ENCODE data around the gene MRPS24.

Gene MRPS24

GRCh38 chr7:43891069-43891955 is 22.0 kb upstream of the MRPS24 start:
- H3K27me3 ChIP-seq: no peaks in the 10 kb centered on the region
- no peaks in the 10 kb centered on the region for H3K9me3 ChIP-seq
- no peak overlapping the region for H3K27ac ChIP-seq
- intact Hi-C loops (cut with DNase I; ENCODE audit: low total_unique reads): no loop called here
- TF ChIP-seq CTCF (IDR thresholded peaks at IDR 0.05): no peak
- H3K4me3 ChIP-seq: no peak overlapping the region
- H3K36me3 ChIP-seq: peaks cover 3 to 9% (median 7%) of the 10 kb centered on the region in 3 donors
- DNase-seq: no peak
- peaks cover 0 to 30% (median 4%) of the 10 kb centered on the region in 4 donors for H3K4me1 ChIP-seq

GRCh38 chr7:43890468-43890867 is 21.2 kb upstream of the MRPS24 start:
- no peaks in the 10 kb centered on the region for H3K9me3 ChIP-seq

GRCh38 chr7:43888993-43889945 is 20.0 kb upstream of the MRPS24 start:
- H3K36me3 ChIP-seq: peaks cover 19 to 29% (median 22%) of the 10 kb centered on the region in 3 donors
- TF ChIP-seq CTCF (IDR thresholded peaks at IDR 0.05): no peak
- no peaks in the 10 kb centered on the region for H3K27me3 ChIP-seq
- DNase-seq: no peak
- H3K27ac ChIP-seq: no peak overlapping the region
- no peak overlapping the region for H3K4me3 ChIP-seq
- H3K4me1 ChIP-seq: peaks cover 0 to 30% (median 4%) of the 10 kb centered on the region in 4 donors
- no peaks in the 10 kb centered on the region for H3K9me3 ChIP-seq
- intact Hi-C loops (cut with DNase I; ENCODE audit: low total_unique reads): no loop called here

More at GRCh38 chr7:43890468-43890867, 21.2 kb upstream of the MRPS24 start:
- Histone ChIP-seq H3K4me3 (no peak overlapping the region), H3K36me3 (peaks cover 12 to 17% (median 16%) of the 10 kb centered on the region in 3 donors), H3K27me3 (no peaks in the 10 kb centered on the region), H3K27ac (no peak overlapping the region), H3K4me1 (peaks cover 0 to 30% (median 4%) of the 10 kb centered on the region in 4 donors)
- no peak for DNase-seq
- no peak for TF ChIP-seq CTCF (IDR thresholded peaks at IDR 0.05)
- intact Hi-C loops (cut with DNase I; ENCODE audit: low total_unique reads): no loop called here

GRCh38 chr7:43884617-43885016 is 15.3 kb upstream of the MRPS24 start:
- Histone ChIP-seq H3K9me3 (no peaks in the 10 kb centered on the region), H3K4me1 (peaks cover 0 to 23% (median 5%) of the 10 kb centered on the region in 4 donors), H3K4me3 (no peak overlapping the region), H3K36me3 (peaks cover 33 to 65% (median 49%) of the 10 kb centered on the region in 3 donors), H3K27me3 (no peaks in the 10 kb centered on the region), H3K27ac (no peak overlapping the region)
- no peak for DNase-seq
- TF ChIP-seq CTCF (IDR thresholded peaks at IDR 0.05): no peak
- intact Hi-C loops (cut with DNase I; ENCODE audit: low total_unique reads): no loop called here

- TF ChIP-seq CTCF (IDR thresholded peaks at IDR 0.05): no peak
- H3K4me3 ChIP-seq: no peak overlapping the region
- intact Hi-C loops (cut with DNase I; ENCODE audit: low total_unique reads): no loop called here
- DNase-seq: no peak
- H3K9me3 ChIP-seq: no peaks in the 10 kb centered on the region
- H3K27me3 ChIP-seq: no peaks in the 10 kb centered on the region
- peaks cover 33 to 69% (median 49%) of the 10 kb centered on the region in 3 donors for H3K36me3 ChIP-seq
- peaks cover 0 to 24% (median 8%) of the 10 kb centered on the region in 4 donors for H3K4me1 ChIP-seq
- no peak overlapping the region for H3K27ac ChIP-seq
Measured at GRCh38 chr7:43884209-43884608, 14.9 kb upstream of the MRPS24 start.
